GM12872 (cell line): ENCODE data around the gene GABRG3.

Experiments used
- TF ChIP-seq, protein P1 (sequence below): IDR thresholded peaks from 3 replicates; pipeline ENCODE4 v1.5.1; 2011; ENCODE audit warnings: low read depth, mild to moderate bottlenecking, low read length, moderate library complexity; ENCODE audit not compliant: insufficient read depth

Gene GABRG3

DNA sequence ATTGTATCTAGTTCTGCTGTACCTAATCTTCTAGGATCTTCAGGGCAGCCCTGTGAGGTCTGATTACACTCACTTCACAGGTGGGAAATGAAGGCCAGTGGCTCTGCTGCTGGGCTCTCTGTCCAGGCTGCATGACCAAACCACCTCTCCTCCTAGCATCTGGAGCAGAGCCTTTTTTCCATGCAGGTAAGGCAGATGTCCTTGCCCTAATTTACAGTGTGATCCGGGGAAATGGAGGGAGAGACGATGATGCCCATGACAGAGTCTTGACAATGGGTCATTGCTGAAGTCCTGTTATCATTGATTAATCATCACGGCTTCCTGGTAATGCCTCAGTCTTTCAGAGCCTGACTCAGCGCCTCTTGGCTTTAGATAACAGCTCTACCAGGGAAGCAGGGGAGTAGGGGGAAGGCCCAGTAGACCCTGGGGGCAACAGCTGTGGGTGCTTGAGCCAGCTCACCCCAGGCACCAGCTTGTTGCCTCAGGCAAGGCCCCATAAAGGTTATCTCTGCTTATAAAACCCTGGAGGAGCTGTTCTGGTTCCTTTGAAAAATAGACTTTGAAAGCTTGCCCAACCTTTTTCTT, 153.4 kb downstream of the GABRG3 start:
- TF ChIP-seq, protein P1, sequence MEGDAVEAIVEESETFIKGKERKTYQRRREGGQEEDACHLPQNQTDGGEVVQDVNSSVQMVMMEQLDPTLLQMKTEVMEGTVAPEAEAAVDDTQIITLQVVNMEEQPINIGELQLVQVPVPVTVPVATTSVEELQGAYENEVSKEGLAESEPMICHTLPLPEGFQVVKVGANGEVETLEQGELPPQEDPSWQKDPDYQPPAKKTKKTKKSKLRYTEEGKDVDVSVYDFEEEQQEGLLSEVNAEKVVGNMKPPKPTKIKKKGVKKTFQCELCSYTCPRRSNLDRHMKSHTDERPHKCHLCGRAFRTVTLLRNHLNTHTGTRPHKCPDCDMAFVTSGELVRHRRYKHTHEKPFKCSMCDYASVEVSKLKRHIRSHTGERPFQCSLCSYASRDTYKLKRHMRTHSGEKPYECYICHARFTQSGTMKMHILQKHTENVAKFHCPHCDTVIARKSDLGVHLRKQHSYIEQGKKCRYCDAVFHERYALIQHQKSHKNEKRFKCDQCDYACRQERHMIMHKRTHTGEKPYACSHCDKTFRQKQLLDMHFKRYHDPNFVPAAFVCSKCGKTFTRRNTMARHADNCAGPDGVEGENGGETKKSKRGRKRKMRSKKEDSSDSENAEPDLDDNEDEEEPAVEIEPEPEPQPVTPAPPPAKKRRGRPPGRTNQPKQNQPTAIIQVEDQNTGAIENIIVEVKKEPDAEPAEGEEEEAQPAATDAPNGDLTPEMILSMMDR, result no peak

DNA sequence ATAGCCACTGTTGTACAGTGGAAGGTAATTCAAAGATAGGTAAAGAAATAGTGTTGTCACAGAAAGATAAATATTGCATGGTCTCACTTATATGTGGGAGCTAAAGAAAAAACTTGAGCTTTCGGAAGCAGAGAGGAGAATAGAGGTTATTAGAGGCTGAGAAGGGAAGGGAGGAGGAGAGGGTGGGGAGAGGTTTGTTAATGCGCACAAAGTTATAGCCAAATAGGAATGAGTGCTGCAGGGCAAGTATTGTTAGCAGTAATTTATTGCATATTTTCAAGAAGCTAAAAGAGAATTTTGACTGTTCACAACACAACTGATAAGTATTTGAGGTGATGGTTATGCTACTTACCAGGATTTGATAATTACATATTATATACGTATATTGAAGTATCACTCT, 154.2 kb downstream of the GABRG3 start:
- TF ChIP-seq, protein P1, result no peak

DNA sequence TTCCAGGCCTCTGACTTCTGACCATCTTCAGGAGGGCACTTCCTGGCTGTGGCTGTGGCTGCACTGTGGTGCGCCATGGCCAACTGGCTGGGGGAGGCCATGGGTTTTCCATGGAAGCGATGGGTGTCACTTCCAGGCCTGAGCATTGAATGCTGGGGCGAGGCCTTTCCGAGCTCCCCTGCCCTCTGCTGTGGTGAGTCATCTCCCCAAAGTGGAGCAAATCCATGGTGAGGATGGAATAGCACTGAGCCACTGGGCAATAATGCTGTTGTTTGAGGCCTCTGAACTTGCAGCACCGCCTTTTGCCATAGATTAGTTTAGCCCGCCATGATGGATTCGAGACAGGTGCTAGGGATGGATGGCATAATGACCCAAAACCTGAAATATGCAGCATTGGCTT, 155.5 kb downstream of the GABRG3 start:
- TF ChIP-seq, protein P1, result no peak

DNA sequence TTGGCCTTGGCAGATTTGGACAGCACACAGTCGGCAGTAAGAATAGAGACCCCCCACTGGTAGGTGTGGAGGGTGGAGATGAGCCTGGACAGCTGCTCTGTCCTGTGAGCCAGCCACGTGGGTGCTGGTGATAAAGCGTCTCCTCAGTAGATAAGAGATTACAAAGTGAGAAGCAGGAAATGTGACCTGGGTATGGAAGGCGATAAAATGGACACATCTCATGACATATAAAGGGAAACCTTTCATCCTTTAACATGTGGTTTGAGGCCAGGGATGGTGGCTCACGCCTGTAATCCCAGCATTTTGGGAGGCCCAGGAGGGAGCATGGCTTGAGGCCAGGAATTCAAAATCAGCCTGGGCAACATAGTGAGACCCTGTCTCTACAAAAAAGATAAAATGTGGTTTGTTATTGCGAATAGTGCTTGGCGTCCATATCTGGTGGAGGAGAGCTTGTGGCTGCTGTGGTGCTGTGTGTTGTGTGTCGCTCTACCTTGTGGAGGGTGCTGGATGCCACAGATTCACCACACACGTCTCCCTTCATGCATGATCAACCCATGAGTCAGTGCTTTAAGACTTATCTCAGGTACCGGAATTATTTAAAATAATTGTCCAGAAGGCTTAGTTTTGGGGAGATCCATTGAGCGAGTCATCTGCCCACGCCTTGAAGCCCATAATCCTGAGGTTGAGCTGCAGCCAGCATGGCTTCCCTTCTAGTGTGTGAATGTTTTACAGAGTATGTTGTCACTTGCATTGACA, 157.0 kb downstream of the GABRG3 start:
- TF ChIP-seq, protein P1, result no peak

DNA sequence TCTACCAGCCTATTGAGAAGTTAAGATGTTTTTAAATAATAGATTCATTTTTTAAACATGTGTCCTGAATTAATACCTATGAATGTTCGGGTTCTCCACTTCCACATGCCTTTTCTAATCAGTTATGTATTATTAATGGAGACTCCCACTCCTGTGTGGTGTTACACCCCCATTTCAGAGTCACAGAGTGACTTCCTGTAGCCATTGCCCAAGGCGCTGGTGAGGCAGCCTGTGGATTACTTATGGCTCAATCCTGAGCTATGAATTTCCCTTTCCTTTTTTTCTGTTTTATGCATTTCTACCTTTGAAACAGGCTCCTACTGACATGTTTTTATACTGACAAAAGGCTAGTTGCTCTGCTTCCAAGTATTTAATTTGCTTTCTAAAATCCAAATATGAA, 162.3 kb downstream of the GABRG3 start:
- TF ChIP-seq, protein P1, result no peak

DNA sequence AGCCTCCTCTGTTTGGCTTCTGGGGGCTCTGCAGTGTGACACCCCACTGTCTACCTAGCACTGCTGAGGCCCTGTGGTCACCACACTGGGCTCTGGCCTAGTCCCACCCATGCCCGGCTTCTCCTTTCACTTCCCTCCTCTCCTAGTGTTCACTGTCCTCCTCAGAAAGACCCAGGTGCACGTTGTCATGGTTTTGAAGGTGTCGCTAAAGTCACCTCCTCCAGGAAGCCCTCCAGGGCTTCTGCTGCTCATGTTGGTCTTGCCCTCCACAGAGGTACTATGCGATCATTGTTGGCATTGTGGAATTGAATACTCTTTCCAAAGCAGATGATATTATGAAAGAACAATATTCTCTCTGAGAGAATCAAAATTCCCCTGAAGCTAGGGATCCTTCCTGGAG, 163.5 kb downstream of the GABRG3 start:
- TF ChIP-seq, protein P1, result no peak

DNA sequence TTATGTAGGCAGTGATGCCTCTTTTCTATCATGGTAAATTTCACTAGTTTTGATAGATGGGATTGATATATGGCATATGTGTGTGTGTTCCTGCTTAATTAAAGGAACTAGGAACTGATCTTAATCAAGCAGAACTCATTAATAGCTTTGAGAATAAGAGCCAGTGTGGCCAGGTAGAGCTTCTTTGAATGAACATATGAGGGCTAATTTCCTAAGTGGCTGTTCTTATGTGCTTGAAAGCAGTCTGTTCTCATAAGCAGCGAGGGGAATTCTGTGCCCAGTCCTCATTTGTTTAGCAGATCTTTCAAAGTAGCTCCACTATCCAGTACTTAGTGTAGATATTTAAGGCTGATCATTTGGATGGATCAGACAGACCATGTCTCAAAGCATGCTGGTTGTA, 164.2 kb downstream of the GABRG3 start:
- TF ChIP-seq, protein P1, result no peak
